HG02678 (cell line): ENCODE measurements around the gene TRMT11.
"Not testable (repeated sequence)": the region's sequence is repeated elsewhere in the genome, so short reads cannot be mapped to it uniquely, and the experiment has no call there.

Source experiments
- ATAC-seq: cut with Tn5 transposase; IDR thresholded peaks from one replicate; pipeline ENCODE4 v1.9.1; 2021; ENCODE audit warnings: mild to moderate bottlenecking, moderate library complexity; ENCODE audit not compliant: unreplicated experiment

Gene TRMT11

DNA sequence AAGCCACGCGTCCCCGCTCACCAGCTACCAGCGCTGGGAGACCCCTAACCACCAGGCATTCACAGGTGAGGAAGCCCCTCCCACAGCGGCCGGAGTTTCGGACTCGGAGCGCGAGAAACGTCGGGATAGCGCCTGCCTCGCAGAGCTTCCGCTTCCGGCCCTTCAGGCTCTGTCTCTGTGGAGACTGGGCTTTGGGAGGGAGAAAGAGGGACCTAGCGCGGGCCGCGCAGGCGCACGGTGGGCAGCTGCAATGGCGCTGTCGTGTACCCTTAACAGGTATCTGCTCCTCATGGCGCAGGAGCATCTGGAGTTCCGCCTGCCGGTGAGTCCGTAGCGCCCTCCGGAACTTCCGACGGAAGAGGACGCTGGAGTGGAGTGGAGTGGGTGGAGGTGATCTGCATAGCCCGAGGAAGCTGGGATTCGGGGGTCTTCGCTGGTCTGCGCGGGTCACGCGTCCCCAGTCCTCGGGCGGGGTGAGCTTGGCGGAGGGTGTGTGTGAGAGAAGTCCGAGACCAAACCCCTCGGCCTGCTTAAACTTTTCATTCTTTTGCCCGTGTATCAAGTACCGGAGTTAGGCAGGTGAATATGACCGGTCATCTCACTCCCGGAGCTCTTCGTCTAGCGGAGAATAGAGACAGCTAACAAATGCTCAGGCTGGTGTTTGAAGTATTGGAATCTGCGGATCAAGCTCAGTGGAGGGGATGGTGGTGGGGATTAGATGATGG, at the start of gene TRMT11:
Gene TRMT11, plus strand, starts transcription at position 240 of the 725 bp plus-strand sequence. Its CDS starts 11 bp downstream, at position 251.
- peak; percentile 97 for ATAC-seq

DNA sequence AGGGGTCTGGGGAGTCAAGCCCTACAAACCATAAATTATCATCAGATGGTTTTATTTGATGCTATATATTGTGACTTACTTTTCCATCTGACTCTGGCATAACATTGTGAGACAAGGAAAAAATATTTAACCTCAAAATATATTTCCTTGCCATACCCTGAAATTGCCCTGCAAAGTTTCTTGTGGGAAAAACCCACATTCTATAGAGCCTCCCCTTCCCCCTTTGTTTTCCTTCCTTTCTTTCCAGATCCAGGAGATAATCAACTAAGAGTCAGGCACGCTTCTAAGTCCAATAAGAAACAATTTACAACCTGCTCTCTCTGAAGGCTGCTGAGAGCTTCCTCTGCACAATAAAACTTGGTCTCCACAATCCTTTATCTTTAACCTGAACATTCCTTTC, 47.3 kb upstream of the TRMT11 start:
- ATAC-seq: no peak

DNA sequence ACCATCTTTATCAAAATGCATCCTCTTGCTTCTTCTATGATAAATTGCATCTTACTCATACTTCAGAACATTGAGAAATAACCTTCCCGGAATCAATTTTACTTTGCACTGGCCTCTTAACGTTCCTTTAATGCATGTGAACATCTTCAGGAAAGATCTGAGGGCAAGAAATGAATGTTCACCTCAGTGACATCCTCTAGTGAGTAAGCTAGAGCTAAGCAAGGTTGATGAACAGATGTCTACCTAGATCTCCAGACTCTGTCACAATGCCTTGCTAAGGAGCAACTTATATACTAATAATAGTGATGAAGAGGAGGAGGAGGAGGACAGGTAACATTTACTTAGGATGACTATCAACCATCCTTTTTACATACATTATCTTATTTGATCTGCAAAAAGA, 46.5 kb upstream of the TRMT11 start:
- no peak for ATAC-seq

DNA sequence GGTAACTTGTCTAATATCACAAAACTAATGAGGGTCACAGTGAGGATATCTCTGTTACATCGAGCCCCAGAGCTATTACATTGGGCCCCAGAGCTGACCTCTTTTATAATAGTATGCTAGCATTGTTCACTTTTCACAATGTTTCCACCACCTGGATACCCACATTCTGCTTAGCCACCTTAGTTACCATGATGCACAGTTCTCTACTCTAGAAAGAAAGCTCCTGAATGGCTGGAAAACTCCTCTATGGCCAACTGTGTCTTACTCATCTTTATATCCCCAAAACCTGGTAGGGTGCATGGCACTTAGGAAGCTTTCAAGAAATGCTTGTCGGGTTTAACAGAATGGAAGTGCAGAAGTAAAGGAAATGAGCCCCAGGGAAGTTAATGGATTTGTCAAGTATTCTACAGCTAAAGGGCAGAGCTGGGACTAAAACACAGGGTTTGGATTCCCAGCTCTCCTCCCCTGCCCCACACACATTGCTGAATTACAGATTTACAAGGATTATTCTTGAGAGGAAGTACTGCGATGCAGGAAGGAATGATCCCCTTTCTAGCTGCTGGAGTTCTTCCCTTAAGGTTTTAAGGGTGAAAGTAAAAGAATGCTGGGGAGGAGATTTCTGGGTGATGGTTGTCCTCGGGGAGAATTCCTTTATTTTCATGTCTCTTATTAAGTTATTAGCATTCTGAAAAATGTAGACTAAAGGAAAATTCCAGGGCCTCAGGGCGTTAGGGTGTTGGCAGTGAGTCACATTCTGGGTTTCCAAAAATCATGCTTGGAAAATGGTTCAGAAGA, 45.9 kb upstream of the TRMT11 start:
- ATAC-seq: no peak

DNA sequence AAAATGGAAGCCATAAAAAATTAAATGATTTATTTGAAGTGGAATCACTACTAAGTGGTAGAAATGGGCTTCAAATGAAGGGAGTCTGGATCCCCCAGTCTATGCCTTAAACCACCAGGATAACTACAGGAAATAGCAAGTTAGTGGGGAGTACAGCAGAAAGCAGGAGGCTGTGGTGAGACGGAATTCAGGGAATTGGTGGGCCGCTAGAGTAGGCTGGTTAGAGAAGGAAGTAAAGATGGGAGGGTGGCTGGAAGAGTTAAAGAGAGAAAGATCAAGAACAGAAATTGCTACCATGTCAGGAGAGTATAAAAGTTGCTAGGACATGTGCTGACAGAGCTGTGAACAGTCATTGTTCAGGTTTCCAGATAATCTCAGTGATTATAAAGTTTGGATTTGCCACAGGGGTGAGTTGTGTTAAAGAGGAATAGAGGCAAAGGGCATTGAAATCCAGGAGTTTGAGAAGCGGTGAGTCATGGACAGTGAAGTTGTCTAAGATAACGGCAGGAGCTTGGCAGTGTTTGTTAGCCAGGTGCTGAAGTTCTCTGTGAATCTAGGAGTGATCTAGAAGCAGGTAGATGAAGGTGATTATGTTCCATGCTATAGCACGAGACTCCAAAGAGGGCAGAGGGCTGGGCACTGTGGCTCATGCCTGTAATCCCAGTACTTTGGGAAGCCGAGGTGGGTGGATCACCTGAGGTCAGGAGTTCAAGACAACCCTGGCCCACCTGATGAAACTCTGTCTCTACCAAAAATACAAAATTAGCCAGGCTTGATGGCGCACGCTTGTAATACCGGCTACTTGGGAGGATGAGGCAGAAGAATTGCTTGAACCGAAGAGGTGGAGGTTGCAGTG, 43.4 kb upstream of the TRMT11 start:
- no peak for ATAC-seq

DNA sequence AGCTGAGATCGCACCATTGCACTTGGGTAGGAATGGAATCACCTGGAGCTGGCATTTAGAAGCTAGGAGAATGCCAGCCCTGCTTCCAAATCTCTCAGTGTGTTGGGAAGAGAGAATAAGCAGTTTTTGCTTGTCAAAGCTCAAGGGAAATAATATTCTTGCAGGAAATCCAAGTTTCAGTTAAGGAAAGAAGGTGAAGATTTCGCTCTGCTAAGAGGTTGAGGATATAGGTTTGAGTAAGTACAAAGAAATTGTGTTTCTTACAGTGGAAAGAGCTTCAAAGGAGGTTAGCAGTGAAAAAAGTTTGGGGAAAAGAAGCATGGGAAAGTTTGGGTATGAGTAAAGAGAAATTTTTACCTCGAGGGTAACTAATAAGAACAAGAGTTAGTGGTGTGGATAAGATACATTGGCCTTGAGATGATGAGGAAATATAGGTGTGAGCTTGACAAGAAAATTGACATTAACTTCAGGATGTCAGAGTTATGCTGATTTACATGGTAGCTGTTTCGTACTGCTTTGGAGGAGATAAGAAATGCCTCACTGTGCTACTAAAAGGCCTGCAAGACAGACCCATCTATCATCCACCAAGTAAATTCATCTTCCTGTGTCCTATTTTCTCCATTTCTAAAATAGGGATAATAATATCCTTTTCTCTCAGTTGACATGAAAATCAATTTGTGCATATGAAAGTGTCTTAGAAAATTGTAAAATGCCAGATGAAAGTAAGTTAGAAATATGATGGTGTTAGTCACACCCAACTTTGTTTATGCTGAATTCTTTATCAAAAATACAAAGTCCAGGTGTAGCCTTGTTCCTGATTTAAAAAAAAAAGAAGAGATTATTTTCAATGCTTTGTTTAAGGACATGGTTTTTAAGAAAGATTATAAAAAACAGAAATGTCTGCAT, 42.6 kb upstream of the TRMT11 start:
- ATAC-seq: no peak

DNA sequence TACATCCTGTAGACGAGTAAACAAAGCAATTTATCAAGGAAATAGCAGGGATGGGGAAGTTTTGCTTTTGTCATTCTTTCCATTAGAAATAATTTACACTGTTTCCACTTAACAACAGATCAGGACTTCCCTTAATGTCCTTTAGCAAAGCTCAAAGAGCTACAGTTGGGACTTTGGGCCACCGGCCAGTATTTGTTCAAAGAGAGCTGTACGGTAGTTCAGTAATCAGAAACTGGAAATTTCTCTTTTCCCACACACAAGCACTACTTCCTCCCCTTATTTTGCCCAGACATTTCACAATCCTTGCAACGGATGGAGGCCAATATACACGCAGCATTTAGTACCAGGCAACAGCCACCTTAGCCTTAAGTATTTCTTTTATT, 41.9 kb upstream of the TRMT11 start:
- no peak for ATAC-seq

DNA sequence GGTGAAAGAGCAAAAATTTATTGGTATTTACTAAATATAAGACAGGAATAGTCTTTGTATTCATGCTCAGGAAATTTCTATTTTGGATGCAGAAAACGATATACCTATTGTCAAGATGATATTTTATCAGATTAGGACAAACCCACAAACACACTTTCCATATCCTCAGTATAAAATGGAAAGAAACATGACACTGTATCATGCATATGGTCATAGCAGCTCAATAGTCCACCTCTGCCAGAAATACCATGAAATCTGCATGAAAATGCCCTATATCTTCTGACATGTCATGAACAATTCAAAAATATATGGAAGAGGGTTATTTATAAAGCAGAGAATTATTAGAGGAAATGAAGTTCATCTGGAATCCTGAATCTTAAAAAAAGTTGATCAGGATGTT, 41.4 kb upstream of the TRMT11 start:
- ATAC-seq: no peak

DNA sequence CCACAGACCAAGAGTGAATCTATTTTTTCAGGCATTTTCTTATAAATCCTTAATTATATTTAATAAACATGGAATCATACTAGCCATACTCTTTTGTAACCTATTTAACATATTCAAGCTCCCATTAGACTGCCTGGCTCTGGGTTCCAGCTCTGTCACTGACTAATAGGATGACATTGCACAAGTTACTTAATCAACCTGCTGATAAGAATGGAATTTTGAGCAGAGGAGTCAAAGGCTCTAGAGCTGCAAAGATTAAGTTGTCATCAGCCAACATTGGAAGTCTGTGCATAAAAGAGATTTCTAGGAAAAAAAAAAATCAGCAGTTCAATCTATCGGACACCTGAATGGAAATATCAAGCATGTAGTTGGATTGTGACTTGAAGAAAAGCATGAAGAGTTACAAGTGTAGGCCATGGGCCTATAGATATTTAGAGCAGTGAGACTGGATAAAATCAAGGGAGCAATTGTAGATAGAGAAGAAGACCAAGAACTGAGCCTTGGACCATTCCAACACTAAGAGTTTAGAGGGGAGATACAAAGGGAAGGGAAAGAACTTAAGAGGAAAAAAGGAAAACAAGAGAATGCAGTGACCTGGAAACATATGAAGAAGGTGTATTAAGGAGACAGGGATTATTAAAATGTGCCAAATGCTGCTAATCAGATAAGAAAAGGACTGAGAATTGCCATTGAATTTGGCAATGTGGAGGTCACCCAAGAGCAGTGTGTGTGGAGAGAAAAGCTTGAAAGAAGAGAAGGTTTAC, 40.8 kb upstream of the TRMT11 start:
- no peak for ATAC-seq

DNA sequence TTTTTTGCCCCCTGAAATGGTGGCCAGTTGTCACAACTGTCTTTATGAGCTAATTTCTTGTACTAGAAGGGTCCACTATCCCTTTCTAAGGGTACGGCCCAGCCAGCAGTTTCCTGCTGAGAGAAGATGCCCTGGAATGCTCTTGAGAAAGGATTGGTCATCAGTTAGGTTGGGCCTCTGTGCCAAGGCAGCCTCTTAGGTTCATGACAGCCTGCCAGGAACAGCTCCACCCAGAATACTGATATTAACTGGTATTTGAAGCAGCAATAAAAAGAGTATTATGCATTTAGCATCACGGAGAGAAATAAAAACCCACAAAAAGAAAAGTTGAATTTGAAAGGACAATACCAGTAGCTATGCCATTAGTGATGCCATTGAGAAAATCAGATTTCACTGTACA, 38.7 kb upstream of the TRMT11 start:
- no peak for ATAC-seq

DNA sequence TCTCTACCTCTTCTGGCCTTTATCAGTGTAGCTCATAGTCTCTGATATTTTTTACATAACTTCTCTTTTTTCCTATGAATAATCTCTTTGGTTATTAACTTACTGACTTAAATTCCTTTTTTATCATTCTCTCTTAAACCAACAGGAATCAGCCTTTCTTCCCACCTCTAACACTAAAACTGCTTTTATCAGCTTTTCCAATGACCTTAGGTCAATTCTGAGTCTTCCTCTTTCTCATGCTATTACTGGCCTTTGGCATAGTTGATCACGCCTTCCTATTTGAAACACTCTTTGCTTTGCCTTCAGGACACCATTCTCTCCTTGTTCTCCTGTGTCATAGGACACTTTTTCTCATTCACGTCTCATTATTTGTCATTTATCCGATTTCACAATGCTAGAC, 37.9 kb upstream of the TRMT11 start:
- ATAC-seq: no peak

DNA sequence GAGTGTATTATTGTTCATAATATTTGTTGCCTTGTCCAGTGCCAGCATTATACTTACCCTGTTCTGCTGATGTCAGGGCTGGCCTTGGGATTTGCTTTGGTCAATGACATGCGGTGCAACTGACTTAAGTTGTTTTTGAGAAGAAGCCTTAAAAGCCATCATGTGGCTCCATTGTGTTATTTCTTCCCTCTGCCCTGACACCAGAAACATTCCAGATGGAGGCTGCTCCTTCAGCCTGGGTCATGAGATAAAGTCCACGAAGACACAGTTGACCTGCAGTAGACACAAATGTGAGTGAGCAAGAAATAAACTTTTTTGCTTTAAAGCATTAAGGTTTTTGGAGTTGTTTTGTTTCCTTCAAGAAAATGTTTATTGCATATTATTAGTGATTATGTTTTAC, 37.3 kb upstream of the TRMT11 start:
- no peak for ATAC-seq

DNA sequence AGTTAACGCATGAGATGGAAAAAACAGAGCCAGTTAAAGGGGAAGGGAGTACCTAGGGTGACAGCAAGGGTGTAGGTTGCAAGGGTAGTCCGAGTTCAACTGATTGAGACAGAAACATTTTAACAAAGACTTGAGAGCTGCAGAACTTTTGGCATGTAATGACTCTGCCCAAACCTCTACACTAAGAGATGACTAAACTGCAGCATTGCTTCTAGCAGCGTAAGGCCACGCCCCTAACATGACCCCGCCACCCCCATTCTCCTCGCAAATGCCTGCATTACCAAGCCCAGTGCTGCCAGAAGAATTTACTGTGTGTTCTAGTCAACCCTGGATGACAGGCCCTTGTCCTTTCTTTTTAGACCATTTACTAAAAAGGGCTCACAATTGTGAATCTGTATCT, 36.0 kb upstream of the TRMT11 start:
- ATAC-seq: no peak

DNA sequence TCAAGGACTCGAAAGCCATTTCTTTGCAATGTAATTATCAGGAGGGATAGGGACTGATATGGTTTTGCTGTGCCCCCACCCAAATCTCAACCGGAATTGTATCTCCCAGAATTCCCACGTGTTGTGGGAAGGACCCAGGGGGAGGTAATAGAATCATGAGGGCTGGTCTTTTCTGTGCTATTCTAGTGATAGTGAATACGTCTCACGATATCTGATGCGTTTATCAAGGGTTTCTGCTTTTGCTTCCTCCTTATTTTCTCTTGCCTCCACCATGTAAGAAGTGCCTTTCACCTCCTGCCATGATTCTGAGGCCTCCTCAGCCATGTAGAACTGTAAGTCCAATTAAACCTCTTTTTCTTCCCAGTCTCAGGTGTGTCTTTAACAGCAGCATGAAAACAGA, 35.6 kb upstream of the TRMT11 start:
- ATAC-seq: not testable (repeated sequence)

DNA sequence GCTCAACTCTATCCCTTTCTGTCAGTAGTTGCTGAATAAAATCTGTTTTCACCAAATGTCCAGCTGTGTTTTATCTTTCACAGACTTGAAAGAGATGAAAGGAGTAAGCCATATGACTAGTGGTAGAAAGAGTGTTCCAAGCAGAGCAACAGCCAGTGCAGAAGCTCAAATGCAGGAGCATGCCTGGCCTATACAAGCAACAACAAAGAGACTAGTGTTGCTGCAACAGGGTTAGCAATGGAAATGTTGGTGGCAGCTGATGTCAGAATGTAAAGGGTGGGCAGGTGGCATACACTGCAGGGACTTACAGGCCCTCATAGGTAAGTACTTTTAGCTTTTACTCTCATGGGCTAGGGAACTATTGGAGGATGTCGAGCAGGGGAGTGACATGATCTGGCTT, 35.0 kb upstream of the TRMT11 start:
- ATAC-seq: no peak

DNA sequence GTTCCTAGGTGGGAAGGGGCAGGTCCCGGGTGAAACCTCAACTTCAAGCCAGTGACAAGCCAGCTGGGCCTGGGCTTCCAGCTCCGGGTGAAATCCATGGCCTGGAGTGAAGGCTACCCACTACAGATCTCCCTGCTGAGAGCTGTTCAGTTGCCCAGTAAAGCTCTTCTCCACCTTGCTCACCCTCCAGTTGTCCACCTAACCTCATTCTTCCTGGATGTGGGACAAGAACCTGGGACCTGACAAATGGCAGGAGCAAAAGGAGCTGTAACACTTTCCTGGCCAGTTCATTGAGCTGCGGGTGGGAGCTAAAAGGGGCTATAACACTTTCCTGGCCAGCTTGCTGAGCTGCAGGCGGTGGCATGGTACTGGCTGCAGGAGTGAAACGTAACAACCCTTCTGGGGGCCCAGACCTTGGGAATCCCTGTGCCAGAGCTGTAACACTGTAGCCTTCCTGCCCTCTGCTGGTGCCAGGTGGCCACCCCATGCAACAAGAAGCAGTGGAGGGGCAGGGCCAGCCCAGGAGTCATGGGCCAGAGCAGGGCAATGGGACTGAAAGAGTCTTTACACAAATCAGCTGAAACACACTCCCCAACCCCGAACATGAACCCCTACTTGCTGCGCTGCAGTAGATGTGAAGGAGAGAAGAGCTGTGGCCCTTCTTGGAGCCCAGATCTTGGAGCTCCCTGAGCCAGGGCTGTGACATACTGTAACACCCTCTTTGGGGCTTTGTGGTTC, 33.4 kb upstream of the TRMT11 start:
- ATAC-seq: no peak

DNA sequence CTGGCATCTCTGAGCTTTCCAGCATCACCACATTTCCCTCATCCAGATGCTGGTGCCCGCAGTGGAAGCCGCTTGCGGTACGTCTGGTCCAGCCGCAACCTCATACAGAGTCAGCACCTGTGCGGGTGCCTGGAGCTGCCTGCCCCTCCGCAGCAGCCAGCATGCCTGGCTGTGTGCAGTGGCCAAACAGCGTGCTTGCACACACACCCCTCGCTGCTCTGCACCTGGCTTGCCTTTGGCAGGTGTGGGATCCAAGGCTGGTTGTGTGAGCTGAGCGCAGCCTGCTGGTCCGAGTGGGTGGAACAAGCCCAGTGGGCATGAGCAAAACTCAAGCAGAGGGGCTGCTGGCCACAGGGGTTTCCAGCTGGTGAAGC, 32.9 kb upstream of the TRMT11 start:
- ATAC-seq: no peak

DNA sequence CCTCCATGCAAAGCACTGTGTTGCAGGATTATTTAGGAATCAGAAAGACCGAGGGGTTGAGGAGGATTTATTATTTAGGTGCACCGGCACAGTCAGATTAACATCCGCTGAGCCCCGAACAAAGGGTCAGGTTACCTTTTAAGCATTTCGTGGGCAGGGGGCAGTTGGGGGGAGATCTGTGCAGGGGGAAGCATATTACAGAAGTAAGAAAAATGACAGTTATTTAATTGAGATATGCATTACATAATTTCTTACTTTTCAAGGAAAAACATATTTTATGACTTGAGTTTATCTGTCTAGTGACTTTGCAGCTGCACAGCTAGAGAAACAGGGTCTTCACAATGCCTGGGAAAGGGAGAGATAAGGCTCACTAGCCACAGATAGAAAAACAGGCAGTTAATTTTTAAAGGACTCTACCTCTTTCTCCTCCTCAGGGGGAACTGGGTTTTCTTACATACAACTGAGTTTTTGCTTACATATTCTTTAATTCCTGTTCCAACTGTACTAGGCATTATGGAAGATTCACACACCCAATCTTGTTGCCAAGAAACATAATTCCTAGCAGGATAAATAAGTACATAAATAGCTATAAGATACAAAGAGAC, 31.5 kb upstream of the TRMT11 start:
- ATAC-seq: no peak

DNA sequence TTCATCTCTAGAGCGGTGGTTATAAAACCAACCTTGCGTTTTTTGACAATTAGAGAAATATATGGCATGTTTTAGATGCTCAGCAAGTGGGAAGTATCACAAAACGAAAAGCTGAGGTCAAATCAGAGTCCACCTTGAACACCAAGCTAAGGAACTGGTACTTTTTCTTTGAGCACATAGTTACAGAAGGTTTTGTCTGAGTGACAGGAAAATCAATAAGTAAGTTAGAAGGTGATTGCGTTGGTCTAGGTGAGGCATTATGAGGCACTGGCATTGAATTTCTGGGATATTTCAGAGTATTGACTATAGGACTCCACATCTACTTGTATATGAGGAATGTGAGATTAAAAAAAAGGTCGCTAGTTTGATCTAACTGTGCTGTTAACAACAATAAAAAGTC, 30.4 kb upstream of the TRMT11 start:
- ATAC-seq: no peak
